Heart right ventricle (tissue), 16 donors: ENCODE data around the gene ANKRD24. TPM values are rescaled to one million over a fixed set of nuclear protein-coding genes. Genes with fewer than 3 reads are reported as not detected.
"Not testable (repeated sequence)": the region's sequence is repeated elsewhere in the genome, so short reads cannot be mapped to it uniquely, and the experiment has no call there.

Source experiments
- ATAC-seq, 8 donors: fragments of 200-7000 bp; cut with Tn5 transposase; one replicate each; pipeline ENCODE4 v1.9.1; 2020; ENCODE audit warnings: mild to moderate bottlenecking in 8 of 8, moderate library complexity in 8 of 8, moderate number of reproducible peaks in 1 of 8
- DNase-seq, 2 donors: peaks; one replicate each; pipeline ENCODE4 v3.0.0-alpha.2; 2020
- H3K27ac ChIP-seq, 10 donors: fragments of 200-600 bp; sonication (generic) in 2 of 10; one replicate each; pipeline versions ENCODE4 v1.5.0 to v1.8.0; 2020 to 2022; ENCODE audit warnings: mild to moderate bottlenecking in 3 of 10
- H3K27me3 ChIP-seq, 7 donors: fragments of 200-600 bp; one replicate each; pipeline ENCODE4 v1.8.0; 2021 to 2022; ENCODE audit warnings: mild to moderate bottlenecking in 2 of 7
- H3K36me3 ChIP-seq, 9 donors: fragments of 200-600 bp; sonication (generic) in 1 of 9; one replicate each; pipeline versions ENCODE4 v1.5.0 to v1.8.0; 2020 to 2022; ENCODE audit warnings: mild to moderate bottlenecking in 2 of 9
- H3K4me1 ChIP-seq, 9 donors: fragments of 200-600 bp; sonication (generic) in 1 of 9; one replicate each; pipeline versions ENCODE4 v1.5.0 to v1.8.0; 2020 to 2022; ENCODE audit warnings: mild to moderate bottlenecking in 4 of 9
- H3K4me3 ChIP-seq, 10 donors: fragments of 200-600 bp; sonication (generic) in 2 of 10; one replicate each; pipeline versions ENCODE4 v1.5.0 to v1.8.0; 2020 to 2022; ENCODE audit warnings: mild to moderate bottlenecking in 7 of 10, moderate library complexity in 2 of 10
- H3K9me3 ChIP-seq, 11 donors: fragments of 200-600 bp in 10 of 11; sonication (generic) in 2 of 11; one replicate each; pipeline versions ENCODE4 v1.5.0 to v1.8.0; 2013 to 2022; ENCODE audit warnings: mild to moderate bottlenecking in 2 of 11, control low read depth in 1 of 11, moderate library complexity in 1 of 11
- CTCF ChIP-seq, 9 donors: fragments of 200-600 bp; sonication (generic) in 2 of 9; IDR thresholded peaks; one replicate each; pipeline versions ENCODE4 v1.5.0 to v1.8.0; 2021 to 2022; ENCODE audit warnings: antibody characterized with exemption in 9 of 9, mild to moderate bottlenecking in 5 of 9, moderate library complexity in 1 of 9
- WGBS, 2 donors: extraction: QIAGEN DNeasy Blood & Tissue Kit; methylation state at CpG; one replicate each; pipeline ENCODE4 v1.1.7; 2013; ENCODE audit warnings: inconsistent platforms in 1 of 2; 5-methylcytosine and 5-hydroxymethylcytosine counted together
- intact Hi-C, 10 donors: fragments of 100-400 bp; cut with DNase I; formaldehyde crosslinking; loops; one replicate each; pipeline versions ENCODE4 v1.11.1 to v1.14.2; 2022
- polyA plus RNA-seq, 2 donors: library from polyadenylated mRNA; stranded (reverse); fragments of 200-250 nt; gene quantifications; one replicate each; pipeline ENCODE4 v1.2.3, GENCODE V29; 2013
- total RNA-seq, 10 donors: library from RNA; stranded (reverse); fragmentation: NEBNext Ultra II Directional in 3 of 10; extraction: Animal tissue kit (Norgen Biotek cat#: 25700) in 3 of 10; gene quantifications; one replicate each; pipeline versions ENCODE4 v1.2.1 to v1.2.4, GENCODE V29; 2021 to 2023
- donor health status: Arrhythmogenic right ventricular cardiomyopathy.
- donor health status: ischemic (EF 13 %, LVEDD 7.1; RV severe dilation, severe dysfunction).
- donor health status: healthy with polysubstance abuse.
- donor health status: DM: no; HTN: yes; CAD: no.
- donor health status: DM: no; HTN: no; CAD: no.
- donor health status: ischemic (EF 25% LVEDD 6.9; RV normal size, moderate dysfunction).
- donor health status: ischemic (EF 25% LVEDD 5.7; RV mildly dilated, moderate dysfunction).
- donor health status: healthy.
- donor health status: DM: yes; HTN: yes; CAD: no.
- donor health status: Ischemic cardiomyopathy.
- donor health status: ischemic (EF 35%, LVEDD 5.7; RV mildly dilated, moderate dysfunction).
- donor health status: nonischemic (EF 11% LVEDD 7.7; RV severe dilation, severe dysfunction).
- donor health status: DM: yes; HTN: yes; CAD: no.
- donor health status: PGD.
- donor health status: ischemic (EF 29% LVEDD 5.4; RV normal size, mild dysfunction).
- donor health status: nonischemic (EF 23%, LVEDD 6.1; RV moderate dilation, normal function).

ANKRD24 gene
- total and polyA plus RNA-seq, 12 donors: 0.12 to 1.0 (median 0.29) TPM

- H3K4me1 ChIP-seq: no peaks in the 10 kb centered on the region
- ATAC-seq: no peak
- 74 to 78% methylated on average over 21 of the region's 21 CpGs for WGBS, 2 donors
- peaks cover 0 to 63% (median 25%) of the 10 kb centered on the region in 7 donors for H3K27me3 ChIP-seq
- H3K36me3 ChIP-seq: no peaks in the 10 kb centered on the region
- TF ChIP-seq CTCF (IDR thresholded peaks at IDR 0.05): no peak
- DNase-seq: no peak
- intact Hi-C loops: no loop called here
- no peak overlapping the region for H3K4me3 ChIP-seq
- H3K9me3 ChIP-seq: no peaks in the 10 kb centered on the region
- no peak overlapping the region for H3K27ac ChIP-seq
Measured at GRCh38 chr19:4154571-4155312, 27.7 kb upstream of the ANKRD24 start.

GRCh38 chr19:4157164-4157563 is 25.3 kb upstream of the ANKRD24 start:
- intact Hi-C loops: no loop called here
- Histone ChIP-seq H3K27ac (no peak overlapping the region), H3K9me3 (no peaks in the 10 kb centered on the region), H3K36me3 (no peaks in the 10 kb centered on the region), H3K27me3 (peaks cover 0 to 46% (median 22%) of the 10 kb centered on the region in 7 donors), H3K4me1 (no peaks in the 10 kb centered on the region), H3K4me3 (no peak overlapping the region)
- no peak for ATAC-seq
- no peak for DNase-seq
- WGBS, 2 donors: 74 to 81% methylated on average over 6 of the region's 6 CpGs
- TF ChIP-seq CTCF (IDR thresholded peaks at IDR 0.05): no peak

- intact Hi-C loops, H3K9me3 ChIP-seq, H3K4me3 ChIP-seq, DNase-seq, H3K36me3 ChIP-seq, H3K4me1 ChIP-seq, ATAC-seq, H3K27ac ChIP-seq: not testable (repeated sequence)
- WGBS, 2 donors: 76 to 79% methylated on average over 8 of the region's 8 CpGs
- H3K27me3 ChIP-seq: peaks cover 0 to 38% (median 16%) of the 10 kb centered on the region in 7 donors
Measured at GRCh38 chr19:4157971-4158370, 24.5 kb upstream of the ANKRD24 start.

GRCh38 chr19:4161415-4162077 is 20.9 kb upstream of the ANKRD24 start:
- no peak overlapping the region for H3K27ac ChIP-seq
- 77 to 88% methylated on average over 7 of the region's 7 CpGs for WGBS, 2 donors
- no peak overlapping the region for H3K4me3 ChIP-seq
- ATAC-seq: no peak
- H3K36me3 ChIP-seq: no peaks in the 10 kb centered on the region
- H3K9me3 ChIP-seq: no peaks in the 10 kb centered on the region
- intact Hi-C loops: no loop called here
- peaks cover 0 to 44% (median 22%) of the 10 kb centered on the region in 7 donors for H3K27me3 ChIP-seq
- no peaks in the 10 kb centered on the region for H3K4me1 ChIP-seq
- no peak for DNase-seq
- no peak for TF ChIP-seq CTCF (IDR thresholded peaks at IDR 0.05)

- Histone ChIP-seq H3K4me3 (no peak overlapping the region), H3K4me1 (no peaks in the 10 kb centered on the region), H3K9me3 (no peaks in the 10 kb centered on the region), H3K36me3 (no peaks in the 10 kb centered on the region), H3K27ac (no peak overlapping the region), H3K27me3 (peaks cover 0 to 49% (median 35%) of the 10 kb centered on the region in 7 donors)
- TF ChIP-seq CTCF (IDR thresholded peaks at IDR 0.05): no peak
- DNase-seq: no peak
- intact Hi-C loops: no loop called here
- no peak for ATAC-seq
- WGBS, 2 donors: 43 to 55% methylated on average over 11 of the region's 11 CpGs
Measured at GRCh38 chr19:4164262-4164661, 18.2 kb upstream of the ANKRD24 start.
